IPS-15b (cell line): ENCODE data around the gene MYCBP2.
"Not testable (repeated sequence)": the region's sequence is repeated elsewhere in the genome, so short reads cannot be mapped to it uniquely, and the experiment has no call there.

ENCODE experiments used
- H3K27me3 ChIP-seq: one replicate; pipeline ENCODE4 v1.6.1; 2013; ENCODE audit warnings: low read length; ENCODE audit not compliant: control insufficient read depth, insufficient read depth
- H3K36me3 ChIP-seq: one replicate; pipeline ENCODE4 v1.6.1; 2013; ENCODE audit warnings: low read length; ENCODE audit not compliant: control insufficient read depth, insufficient read depth
- H3K4me1 ChIP-seq: one replicate; pipeline ENCODE4 v1.6.1; 2013; ENCODE audit warnings: mild to moderate bottlenecking, low read length; ENCODE audit not compliant: control insufficient read depth, insufficient read depth
- H3K4me3 ChIP-seq: one replicate; pipeline ENCODE4 v1.5.1; 2013; ENCODE audit warnings: low read depth, low read length
- H3K9ac ChIP-seq: one replicate; pipeline ENCODE4 v1.6.1; 2013; ENCODE audit warnings: low read depth, mild to moderate bottlenecking, low read length
- H3K9me3 ChIP-seq: one replicate; pipeline ENCODE4 v1.6.1; 2013; ENCODE audit warnings: mild to moderate bottlenecking, low read length; ENCODE audit not compliant: control insufficient read depth, insufficient read depth

MYCBP2 gene

GRCh38 chr13:77290342-77290741 lies 36.6 kb downstream of the MYCBP2 start:
- Histone ChIP-seq H3K9ac (no peak overlapping the region), H3K36me3 (no peaks in the 10 kb centered on the region), H3K27me3 (no peaks in the 10 kb centered on the region), H3K4me3 (no peak overlapping the region), H3K4me1 (no peaks in the 10 kb centered on the region), H3K9me3 (no peaks in the 10 kb centered on the region)

GRCh38 chr13:77289851-77290250 lies 37.0 kb downstream of the MYCBP2 start:
- no peak overlapping the region for H3K4me3 ChIP-seq
- H3K9me3 ChIP-seq, result no peaks in the 10 kb centered on the region
- H3K4me1 ChIP-seq, result no peaks in the 10 kb centered on the region
- no peak overlapping the region for H3K9ac ChIP-seq
- H3K36me3 ChIP-seq, result no peaks in the 10 kb centered on the region
- no peaks in the 10 kb centered on the region for H3K27me3 ChIP-seq

- H3K4me3 ChIP-seq, H3K4me1 ChIP-seq, H3K36me3 ChIP-seq: not testable (repeated sequence)
Measured at GRCh38 chr13:77285632-77286031, 41.3 kb downstream of the MYCBP2 start.

GRCh38 chr13:77285098-77285497 lies 41.8 kb downstream of the MYCBP2 start:
- Histone ChIP-seq H3K4me1 (no peaks in the 10 kb centered on the region), H3K4me3 (no peak overlapping the region), H3K36me3 (no peaks in the 10 kb centered on the region), H3K27me3 (no peaks in the 10 kb centered on the region), H3K9ac (no peak overlapping the region), H3K9me3 (no peaks in the 10 kb centered on the region)

More at GRCh38 chr13:77285632-77286031, 41.3 kb downstream of the MYCBP2 start:
- H3K27me3 ChIP-seq, H3K9me3 ChIP-seq, H3K9ac ChIP-seq: not testable (repeated sequence)

GRCh38 chr13:77274126-77274525 lies 52.8 kb downstream of the MYCBP2 start:
- H3K27me3 ChIP-seq, result no peaks in the 10 kb centered on the region
- no peaks in the 10 kb centered on the region for H3K36me3 ChIP-seq
- no peak overlapping the region for H3K4me3 ChIP-seq
- no peaks in the 10 kb centered on the region for H3K4me1 ChIP-seq
- H3K9me3 ChIP-seq, result no peaks in the 10 kb centered on the region
- no peak overlapping the region for H3K9ac ChIP-seq

GRCh38 chr13:77269141-77269540 lies 57.8 kb downstream of the MYCBP2 start:
- Histone ChIP-seq H3K27me3 (no peaks in the 10 kb centered on the region), H3K4me3 (no peak overlapping the region), H3K36me3 (no peaks in the 10 kb centered on the region), H3K4me1 (no peaks in the 10 kb centered on the region), H3K9ac (no peak overlapping the region), H3K9me3 (no peaks in the 10 kb centered on the region)

GRCh38 chr13:77267362-77267761 lies 59.5 kb downstream of the MYCBP2 start:
- Histone ChIP-seq H3K9me3 (no peaks in the 10 kb centered on the region), H3K9ac (no peak overlapping the region), H3K36me3 (no peaks in the 10 kb centered on the region), H3K27me3 (no peaks in the 10 kb centered on the region), H3K4me1 (no peaks in the 10 kb centered on the region), H3K4me3 (no peak overlapping the region)

GRCh38 chr13:77265336-77265735 lies 61.6 kb downstream of the MYCBP2 start:
- H3K27me3 ChIP-seq, result no peaks in the 10 kb centered on the region
- H3K4me1 ChIP-seq, result no peaks in the 10 kb centered on the region
- H3K9me3 ChIP-seq, result no peaks in the 10 kb centered on the region
- H3K9ac ChIP-seq, result no peak overlapping the region
- H3K36me3 ChIP-seq, result no peaks in the 10 kb centered on the region
- H3K4me3 ChIP-seq, result no peak overlapping the region

GRCh38 chr13:77262198-77262597 lies 64.7 kb downstream of the MYCBP2 start:
- no peaks in the 10 kb centered on the region for H3K27me3 ChIP-seq
- H3K36me3 ChIP-seq, result no peaks in the 10 kb centered on the region
- H3K9ac ChIP-seq, result no peak overlapping the region
- no peaks in the 10 kb centered on the region for H3K9me3 ChIP-seq
- H3K4me1 ChIP-seq, result no peaks in the 10 kb centered on the region
- H3K4me3 ChIP-seq, result no peak overlapping the region

GRCh38 chr13:77250975-77251374 lies 75.9 kb downstream of the MYCBP2 start:
- H3K36me3 ChIP-seq, result no peaks in the 10 kb centered on the region
- no peak overlapping the region for H3K4me3 ChIP-seq
- H3K9ac ChIP-seq, result no peak overlapping the region
- H3K27me3 ChIP-seq, result no peaks in the 10 kb centered on the region
- H3K9me3 ChIP-seq, result no peaks in the 10 kb centered on the region
- H3K4me1 ChIP-seq, result no peaks in the 10 kb centered on the region

GRCh38 chr13:77245224-77245623 lies 81.7 kb downstream of the MYCBP2 start:
- not testable (repeated sequence) for H3K27me3 ChIP-seq, H3K36me3 ChIP-seq, H3K9me3 ChIP-seq, H3K4me3 ChIP-seq, H3K9ac ChIP-seq, H3K4me1 ChIP-seq

GRCh38 chr13:77239312-77239711 lies 87.6 kb downstream of the MYCBP2 start:
- Histone ChIP-seq H3K4me1 (no peaks in the 10 kb centered on the region), H3K4me3 (no peak overlapping the region), H3K9me3 (no peaks in the 10 kb centered on the region), H3K36me3 (no peaks in the 10 kb centered on the region), H3K27me3 (no peaks in the 10 kb centered on the region), H3K9ac (no peak overlapping the region)
